SK-N-SH (cell line): ENCODE data around the gene SPACA5. TPM values are rescaled to one million over a fixed set of nuclear protein-coding genes. Genes with fewer than 3 reads are reported as not detected.

Experiments
- CTCF ChIA-PET: fragments of 300-600, 350-600 bp; formaldehyde crosslinking; extraction: SDS; loops from one replicate; lab custom pipeline; 2021; lab: Yijun Ruan, JAX
- POLR2A ChIA-PET: fragments of 350-600 bp; sonication (Branson Sonifier 250); formaldehyde crosslinking; extraction: SDS; loops from one replicate; lab custom pipeline; 2020; ENCODE audit warnings: antibody characterized with exemption, inconsistent platforms; lab: Yijun Ruan, JAX
- DNase-seq: peaks from one replicate; pipeline ENCODE4 v3.0.0; 2012
- H2AFZ ChIP-seq: fragments of 200-600 bp; sonication (generic); 2 replicates; pipeline ENCODE4 v1.8.1; 2016; ENCODE audit warnings: antibody characterized with exemption, mild to moderate bottlenecking, low read depth
- H3F3A ChIP-seq: fragments of 200-600 bp; sonication (generic); replicated peaks from 2 replicates; pipeline ENCODE3; 2016; ENCODE audit warnings: antibody characterized with exemption, mild to moderate bottlenecking; ENCODE audit not compliant: insufficient read depth
- H3K27ac ChIP-seq, 2 experiments: fragments of 200-500 bp in 1 of 2; fragments of 200-600 bp in 1 of 2; sonication (Bioruptor generic) in 1 of 2; sonication (generic), shearing (Covaris generic) in 1 of 2; 2 replicates each; pipeline versions ENCODE4 v1.5.1 to v1.6.1; 2014 to 2016; ENCODE audit warnings: low read depth in 2 of 2, inconsistent platforms in 1 of 2, low read length in 1 of 2, mild to moderate bottlenecking in 1 of 2, mixed read lengths in 1 of 2
- H3K27me3 ChIP-seq: fragments of 200-600 bp; sonication (generic), shearing (Covaris generic); 2 replicates; pipeline ENCODE4 v1.6.1; 2016; ENCODE audit warnings: mixed run types; ENCODE audit not compliant: insufficient read depth
- H3K36me3 ChIP-seq, 2 experiments: fragments of 200-500 bp in 1 of 2; fragments of 200-600 bp in 1 of 2; sonication (Bioruptor generic) in 1 of 2; sonication (generic) in 1 of 2; replicated peaks in 1 of 2; 2 replicates each; pipeline versions ENCODE3 to v1.5.1; 2014 to 2016; ENCODE audit warnings: low read length in 1 of 2, mild to moderate bottlenecking in 1 of 2; ENCODE audit not compliant: insufficient read depth in 2 of 2, control insufficient read depth in 1 of 2
- H3K4me1 ChIP-seq, 2 experiments: fragments of 200-500 bp in 1 of 2; fragments of 200-600 bp in 1 of 2; sonication (Bioruptor generic) in 1 of 2; sonication (generic), shearing (Covaris generic) in 1 of 2; 2 replicates each; pipeline versions ENCODE4 v1.5.1 to v1.6.1; 2014 to 2016; ENCODE audit warnings: low read depth in 1 of 2, low read length in 1 of 2, mixed run types in 1 of 2; ENCODE audit not compliant: insufficient read depth in 2 of 2, control insufficient read depth in 1 of 2
- H3K4me2 ChIP-seq: fragments of 200-600 bp; sonication (generic), shearing (Covaris generic); 2 replicates; pipeline ENCODE4 v1.6.1; 2017; ENCODE audit warnings: mixed run types
- H3K4me3 ChIP-seq, 2 experiments: fragments of 200-500 bp in 1 of 2; fragments of 200-600 bp in 1 of 2; sonication (Bioruptor generic) in 1 of 2; sonication (generic), shearing (Covaris generic) in 1 of 2; 2 replicates each; pipeline versions ENCODE4 v1.5.1 to v1.8.1; 2014 to 2016; ENCODE audit warnings: low read depth in 2 of 2, inconsistent platforms in 1 of 2, low read length in 1 of 2, mild to moderate bottlenecking in 1 of 2, mixed read lengths in 1 of 2, moderate library complexity in 1 of 2
- H3K79me2 ChIP-seq: fragments of 200-600 bp; sonication (generic); 2 replicates; pipeline ENCODE4 v1.8.1; 2017; ENCODE audit warnings: mild to moderate bottlenecking; ENCODE audit not compliant: insufficient read depth
- H3K9ac ChIP-seq: fragments of 200-600 bp; sonication (generic); 2 replicates; pipeline ENCODE4 v1.6.1; 2017; ENCODE audit warnings: mixed run types
- H3K9me2 ChIP-seq: fragments of 200-600 bp; sonication (generic); 2 replicates; pipeline ENCODE4 v1.6.1; 2017; ENCODE audit warnings: mixed run types
- H3K9me3 ChIP-seq: fragments of 200-600 bp; sonication (generic); 2 replicates; pipeline ENCODE4 v1.6.1; 2017; ENCODE audit warnings: mixed run types, mild to moderate bottlenecking, moderate library complexity
- H4K20me1 ChIP-seq: fragments of 200-600 bp; sonication (generic); 2 replicates; pipeline ENCODE4 v1.6.1; 2017; ENCODE audit warnings: mild to moderate bottlenecking, mixed run types; ENCODE audit not compliant: insufficient read depth
- CHD2 ChIP-seq: fragments of 150-350 bp; IDR thresholded peaks from 2 replicates; pipeline ENCODE4 v1.6.1; 2018; ENCODE audit warnings: low read length; ENCODE audit not compliant: partially characterized antibody
- CTCF ChIP-seq: fragments of 200-600 bp; sonication (generic); IDR thresholded peaks from 2 replicates; pipeline ENCODE4 v1.6.1; 2017; ENCODE audit warnings: antibody characterized with exemption, mild to moderate bottlenecking, moderate library complexity
- ELF1 ChIP-seq: IDR thresholded peaks from 2 replicates; pipeline ENCODE4 v1.4.0; 2012
- FOXM1 ChIP-seq: IDR thresholded peaks from 2 replicates; pipeline ENCODE4 v1.4.0; 2012; ENCODE audit warnings: low read depth, mild to moderate bottlenecking
- GATA2 ChIP-seq: sonication (generic); formaldehyde crosslinking; IDR thresholded peaks from 2 replicates; pipeline ENCODE4 v1.5.0; 2020; ENCODE audit warnings: mild to moderate bottlenecking, missing genetic modification reagents
- IRF3 ChIP-seq: fragments of 150-350 bp; IDR thresholded peaks from 2 replicates; pipeline ENCODE4 v1.6.1; 2016; ENCODE audit warnings: mild to moderate bottlenecking, low read depth, low read length
- JUND ChIP-seq: IDR thresholded peaks from 2 replicates; pipeline ENCODE4 v1.4.0; 2012
- POLR2AphosphoS5 ChIP-seq: IDR thresholded peaks from 2 replicates; pipeline ENCODE4 v1.6.1; 2012; ENCODE audit warnings: low read depth, low read length
- REST ChIP-seq: IDR thresholded peaks from 2 replicates; pipeline ENCODE4 v1.6.1; 2012; ENCODE audit warnings: mild to moderate bottlenecking, low read depth, low read length, moderate library complexity
- SIN3A ChIP-seq: IDR thresholded peaks from 2 replicates; pipeline ENCODE4 v1.6.1; 2012; ENCODE audit warnings: low read depth, mild to moderate bottlenecking, low read length, moderate library complexity, borderline replicate concordance
- TAF1 ChIP-seq: IDR thresholded peaks from 2 replicates; pipeline ENCODE4 v1.6.1; 2012; ENCODE audit warnings: low read depth, mild to moderate bottlenecking, low read length, moderate library complexity, borderline replicate concordance
- TEAD4 ChIP-seq: IDR thresholded peaks from 2 replicates; pipeline ENCODE4 v1.4.0; 2012; ENCODE audit warnings: mild to moderate bottlenecking, borderline replicate concordance; ENCODE audit not compliant: insufficient read depth
- USF1 ChIP-seq: IDR thresholded peaks from 2 replicates; pipeline ENCODE4 v1.4.0; 2012; ENCODE audit warnings: low read depth, borderline replicate concordance
- ZBTB33 ChIP-seq: IDR thresholded peaks from 2 replicates; pipeline ENCODE4 v1.4.0; 2012; ENCODE audit warnings: low read depth, borderline replicate concordance
- WGBS: methylation state at CpG from one replicate; pipeline ENCODE4 v1.1.6; 2017; ENCODE audit warnings: low lambda C conversion rate; 5-methylcytosine and 5-hydroxymethylcytosine counted together
- polyA plus RNA-seq, 3 experiments: library from polyadenylated mRNA; depleted of rRNA; stranded (reverse); fragments of >200 nt; gene quantifications; 2 replicates each; pipeline ENCODE4 v1.2.3, GENCODE V29; 2012

SPACA5 gene
- polyA plus RNA-seq, 1 of the 3 experiments (the other 2 are of a cell fraction): not detected

GRCh38 chrX:48028091-48028490 lies 21.3 kb downstream of the SPACA5 start:
- H3K9me3 ChIP-seq: no peaks in the 10 kb centered on the region
- H3K9me2 ChIP-seq: no peaks in the 10 kb centered on the region
- no peak for TF ChIP-seq GATA2
- no peak for TF ChIP-seq REST
- no peak for TF ChIP-seq CHD2
- TF ChIP-seq USF1: no peak
- TF ChIP-seq POLR2AphosphoS5: no peak
- no peak for TF ChIP-seq IRF3
- no peak for TF ChIP-seq SIN3A
- TF ChIP-seq ELF1: no peak
- TF ChIP-seq TAF1: no peak
- TF ChIP-seq JUND: no peak
- H4K20me1 ChIP-seq: no peaks in the 10 kb centered on the region
- no peaks in the 10 kb centered on the region for H3K79me2 ChIP-seq
- ChIA-PET CTCF (interaction anchor here (1.1 to 4.0 kb wide), 8 partner anchors 14 to 834 kb away, joined by 3 to 28 read pairs (median 10); no protein-coding TSS in a partner anchor), POLR2A (no interaction called here)
- no peaks in the 10 kb centered on the region for H3F3A ChIP-seq
- H3K4me3 ChIP-seq: no peak overlapping the region
- H3K4me2 ChIP-seq: no peak overlapping the region
- no peak overlapping the region for H3K9ac ChIP-seq
- no peaks in the 10 kb centered on the region for H3K36me3 ChIP-seq
- H3K27ac ChIP-seq: no peak overlapping the region
- no peaks in the 10 kb centered on the region; the same call in 1 of the 2 replicates for H3K27me3 ChIP-seq
- no peak for DNase-seq
- 40% methylated on average over 5 of the region's 8 CpGs for WGBS
- H3K4me1 ChIP-seq: peaks cover 0 to 2% of the 10 kb centered on the region in 2 experiments; a peak in 1 of 4 replicates
- no peak overlapping the region for H2AFZ ChIP-seq

GRCh38 chrX:48030237-48030636 lies 23.4 kb downstream of the SPACA5 start:
- Histone ChIP-seq H3K9ac (no peak overlapping the region), H3K4me1 (peaks cover 0 to 2% of the 10 kb centered on the region in 2 experiments; a peak in 1 of 4 replicates), H4K20me1 (no peaks in the 10 kb centered on the region), H2AFZ (no peak overlapping the region), H3K4me2 (no peak overlapping the region)
- TF ChIP-seq ZBTB33 (no peak), JUND (no peak), TEAD4 (no peak), CTCF (no peak), FOXM1 (no peak)
- TF ChIP-seq, all 33 proteins: peak for 0
- no peaks in the 10 kb centered on the region for H3K9me2 ChIP-seq
- ChIA-PET POLR2A (no interaction called here), CTCF (interaction anchor here (1.4 kb wide), 2 partner anchors 9 to 199 kb away, joined by 3 read pairs; no protein-coding TSS in a partner anchor)
- WGBS: 37% methylated on average over 6 of the region's 10 CpGs
- no peaks in the 10 kb centered on the region for H3F3A ChIP-seq
- no peaks in the 10 kb centered on the region for H3K79me2 ChIP-seq
- no peak overlapping the region for H3K4me3 ChIP-seq
- H3K27me3 ChIP-seq: peaks cover 4% of the 10 kb centered on the region; the same call in 1 of the 2 replicates
- H3K9me3 ChIP-seq: no peaks in the 10 kb centered on the region
- H3K36me3 ChIP-seq: no peaks in the 10 kb centered on the region
- no peak overlapping the region for H3K27ac ChIP-seq
- DNase-seq: no peak
